ENCODE data around the gene LRPAP1. TPM values are rescaled to one million over a fixed set of nuclear protein-coding genes. Genes with fewer than 3 reads are reported as not detected.

Gene LRPAP1
- polyA plus RNA-seq, 1 donor (not counting 4 experiments of a cell fraction or from before 2014, with no cell fraction given): 121 TPM

- Histone ChIP-seq H3K9ac (ENCODE audit: control insufficient read depth, extremely low read depth, insufficient read depth, low read length) (no peak overlapping the region), H3K9me3 (ENCODE audit: control insufficient read depth, low read depth, low read length) (no peaks in the 10 kb centered on the region), H3K4me2 (ENCODE audit: control insufficient read depth, extremely low read depth, insufficient read depth, low read depth, low read length) (no peak overlapping the region), H2AFZ (ENCODE audit: control insufficient read depth, low read length) (no peak overlapping the region), H3K4me3 (ENCODE audit: control insufficient read depth in 2 of 3, extremely low read depth in 1 of 3, insufficient read depth in 2 of 3, low read depth in 1 of 3, low read length in 3 of 3) (no peak overlapping the region), H3K36me3 (ENCODE audit: control insufficient read depth in 2 of 2, extremely low read depth in 1 of 2, insufficient read depth in 2 of 2, low read length in 2 of 2) (no peaks in the 10 kb centered on the region), H4K20me1 (ENCODE audit: control insufficient read depth, extremely low read depth, insufficient read depth, low read length) (no peaks in the 10 kb centered on the region), H3K79me2 (ENCODE audit: control insufficient read depth, insufficient read depth, low read length) (no peaks in the 10 kb centered on the region), H3K9me1 (ENCODE audit: control insufficient read depth, extremely low read depth, insufficient read depth, low read length) (no peaks in the 10 kb centered on the region), H3K27ac (ENCODE audit: control insufficient read depth, insufficient read depth, low read length) (no peak overlapping the region), H3K4me1 (ENCODE audit: control insufficient read depth, extremely low read depth, insufficient read depth, low read length) (no peaks in the 10 kb centered on the region), H3K27me3 (ENCODE audit: control insufficient read depth, extremely low read depth, insufficient read depth, low read length) (no peaks in the 10 kb centered on the region)
- TF ChIP-seq CTCF (optimal IDR thresholded peaks at IDR 0.05 in 1 of 3, IDR thresholded peaks at IDR 0.05 in 1 of 3, conservative IDR thresholded peaks at IDR 0.05 in 1 of 3; ENCODE audit: extremely low read depth in 1 of 3, insufficient read depth in 2 of 3, low read length in 3 of 3) (no peak), EZH2 (IDR thresholded peaks at IDR 0.05; ENCODE audit: low read length) (no peak)
- dilution Hi-C loops (cut with MboI; ENCODE audit: extremely low pct_ligation_motif_present, low sequenced_read_pairs): no loop called here
- DNase-seq (ENCODE audit: low read depth, low spot score) (no peak), FAIRE-seq (no peak)
Measured at GRCh38 chr4:3573131-3573530, 40.9 kb upstream of the LRPAP1 start.

GRCh38 chr4:3572363-3572762, 40.1 kb upstream of the LRPAP1 start:
- no peak for FAIRE-seq
- H3K4me2 ChIP-seq (ENCODE audit: control insufficient read depth, extremely low read depth, insufficient read depth, low read depth, low read length): no peak overlapping the region
- TF ChIP-seq CTCF (optimal IDR thresholded peaks at IDR 0.05 in 1 of 3, IDR thresholded peaks at IDR 0.05 in 1 of 3, conservative IDR thresholded peaks at IDR 0.05 in 1 of 3; ENCODE audit: extremely low read depth in 1 of 3, insufficient read depth in 2 of 3, low read length in 3 of 3) (no peak), EZH2 (IDR thresholded peaks at IDR 0.05; ENCODE audit: low read length) (no peak)

More at GRCh38 chr4:3572363-3572762, 40.1 kb upstream of the LRPAP1 start:
- H3K27me3 ChIP-seq (ENCODE audit: control insufficient read depth, extremely low read depth, insufficient read depth, low read length): no peaks in the 10 kb centered on the region
- H3K9me1 ChIP-seq (ENCODE audit: control insufficient read depth, extremely low read depth, insufficient read depth, low read length): no peaks in the 10 kb centered on the region
- H3K36me3 ChIP-seq (ENCODE audit: control insufficient read depth in 2 of 2, extremely low read depth in 1 of 2, insufficient read depth in 2 of 2, low read length in 2 of 2): no peaks in the 10 kb centered on the region
- no peak overlapping the region for H3K4me3 ChIP-seq (ENCODE audit: control insufficient read depth in 2 of 3, extremely low read depth in 1 of 3, insufficient read depth in 2 of 3, low read depth in 1 of 3, low read length in 3 of 3)
- no peak overlapping the region for H2AFZ ChIP-seq (ENCODE audit: control insufficient read depth, low read length)
- H3K9ac ChIP-seq (ENCODE audit: control insufficient read depth, extremely low read depth, insufficient read depth, low read length): no peak overlapping the region
- no peaks in the 10 kb centered on the region for H3K9me3 ChIP-seq (ENCODE audit: control insufficient read depth, low read depth, low read length)
- no peaks in the 10 kb centered on the region for H3K79me2 ChIP-seq (ENCODE audit: control insufficient read depth, insufficient read depth, low read length)
- H3K27ac ChIP-seq (ENCODE audit: control insufficient read depth, insufficient read depth, low read length): no peak overlapping the region
- H4K20me1 ChIP-seq (ENCODE audit: control insufficient read depth, extremely low read depth, insufficient read depth, low read length): no peaks in the 10 kb centered on the region
- no peak for DNase-seq (ENCODE audit: low read depth, low spot score)
- no peaks in the 10 kb centered on the region for H3K4me1 ChIP-seq (ENCODE audit: control insufficient read depth, extremely low read depth, insufficient read depth, low read length)
- dilution Hi-C loops (cut with MboI; ENCODE audit: extremely low pct_ligation_motif_present, low sequenced_read_pairs): no loop called here

Data from keratinocyte (primary cell).